GM21367 (cell line): ENCODE data around the gene EHHADH.

Experiments used
- ATAC-seq: cut with Tn5 transposase; IDR thresholded peaks from one replicate; pipeline ENCODE4 v1.9.1; 2021; ENCODE audit not compliant: unreplicated experiment

Gene EHHADH

GRCh38 chr3:185253645-185254410 lies at the start of gene EHHADH:
EHHADH (minus strand) TSS chr3:185254049; CDS start chr3:185254022, 27 bp downstream.
- ATAC-seq: peak; percentile 64

- peak; percentile 73 for ATAC-seq
Measured at GRCh38 chr3:185299918-185300426, 46.1 kb upstream of the EHHADH start.

- no peak for ATAC-seq
Measured at GRCh38 chr3:185297867-185298266, 44.0 kb upstream of the EHHADH start.

- ATAC-seq: no peak
Measured at GRCh38 chr3:185292238-185292637, 38.4 kb upstream of the EHHADH start.

- no peak for ATAC-seq
Measured at GRCh38 chr3:185290266-185290665, 36.4 kb upstream of the EHHADH start.

GRCh38 chr3:185283374-185283935 lies 29.6 kb upstream of the EHHADH start:
- ATAC-seq: no peak

- peak; percentile 96 for ATAC-seq
Measured at GRCh38 chr3:185282696-185283373, 29.0 kb upstream of the EHHADH start.

- ATAC-seq: no peak
Measured at GRCh38 chr3:185280572-185281365, 26.9 kb upstream of the EHHADH start.

- ATAC-seq: no peak
Measured at GRCh38 chr3:185279587-185280138, 25.8 kb upstream of the EHHADH start.

- ATAC-seq: no peak
Measured at GRCh38 chr3:185276415-185276814, 22.6 kb upstream of the EHHADH start.

GRCh38 chr3:185272033-185272432 lies 18.2 kb upstream of the EHHADH start:
- ATAC-seq: no peak

GRCh38 chr3:185270956-185271332 lies 17.1 kb upstream of the EHHADH start:
- ATAC-seq: no peak

GRCh38 chr3:185270262-185270955 lies 16.6 kb upstream of the EHHADH start:
- ATAC-seq: no peak

- ATAC-seq: no peak
Measured at GRCh38 chr3:185268194-185268962, 14.5 kb upstream of the EHHADH start.

- no peak for ATAC-seq
Measured at GRCh38 chr3:185267193-185267592, 13.3 kb upstream of the EHHADH start.

GRCh38 chr3:185264849-185265553 lies 11.2 kb upstream of the EHHADH start:
- no peak for ATAC-seq

- ATAC-seq: no peak
Measured at GRCh38 chr3:185263423-185263822, 9.6 kb upstream of the EHHADH start.

- ATAC-seq: no peak
Measured at GRCh38 chr3:185257334-185257733, 3.5 kb upstream of the EHHADH start.

GRCh38 chr3:185254799-185255198 lies 950 bp upstream of the EHHADH start:
- ATAC-seq: no peak
